ENCODE data around the gene TRHDE.

TRHDE gene

DNA sequence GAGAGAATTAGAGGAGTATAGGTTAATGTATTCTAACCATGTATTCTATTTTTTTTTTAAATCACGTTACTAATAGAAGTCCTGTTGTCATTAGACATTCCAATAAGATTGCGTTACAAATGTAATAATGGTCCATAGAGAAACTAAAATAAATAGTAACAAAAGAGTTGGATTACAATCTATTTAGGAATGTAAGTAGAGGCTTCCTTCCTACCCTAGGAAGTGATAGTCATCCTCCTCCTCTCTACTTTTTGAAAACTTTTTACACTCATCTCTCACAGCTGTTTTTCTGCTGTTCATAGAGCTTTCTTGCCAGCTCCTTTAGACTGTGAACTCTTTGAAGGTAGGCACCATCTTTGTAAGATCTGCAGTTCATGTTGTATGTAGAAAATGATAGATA, 23.6 kb downstream of the TRHDE start (continued):
- TF ChIP-seq ZNF146 (tag by site-specific recombination; IDR thresholded peaks at IDR 0.05) = no peak

DNA sequence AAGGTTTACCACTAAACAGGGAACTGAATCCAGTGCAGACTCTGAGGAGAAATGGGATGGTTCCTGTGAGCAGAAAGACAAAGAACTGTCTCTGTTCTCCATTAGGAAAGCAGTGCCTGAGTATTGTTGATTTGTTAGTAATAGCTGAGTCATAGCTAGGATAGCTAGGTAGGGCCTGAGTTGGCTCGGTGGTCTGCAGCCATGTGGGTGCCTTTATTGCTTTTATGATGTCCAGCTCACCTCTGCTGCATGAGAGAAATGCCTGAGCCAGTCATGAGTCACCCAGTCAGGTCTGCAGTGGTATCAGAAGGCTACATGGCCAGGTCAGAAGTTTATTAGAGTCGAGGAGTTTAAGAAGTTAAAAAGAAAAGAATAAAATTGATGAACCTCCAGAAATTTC, 24.2 kb downstream of the TRHDE start:
- TF ChIP-seq ZNF791 (tag by site-specific recombination; IDR thresholded peaks at IDR 0.05) (no peak), ZNF140 (tag by site-specific recombination; IDR thresholded peaks at IDR 0.05) (no peak), ZNF501 (tag by site-specific recombination; IDR thresholded peaks at IDR 0.05) (no peak), ZEB2 (tag by site-specific recombination; IDR thresholded peaks at IDR 0.05) (no peak), ZFP69B (tag by site-specific recombination; IDR thresholded peaks at IDR 0.05) (no peak), ZNF311 (tag by site-specific recombination; IDR thresholded peaks at IDR 0.05; ENCODE audit: borderline replicate concordance) (no peak), ZBTB8A (tag by site-specific recombination; IDR thresholded peaks at IDR 0.05) (no peak), SP2 (tag by site-specific recombination; IDR thresholded peaks at IDR 0.05) (no peak), ZSCAN16 (tag by site-specific recombination; IDR thresholded peaks at IDR 0.05) (no peak)
- TF ChIP-seq, protein P1, sequence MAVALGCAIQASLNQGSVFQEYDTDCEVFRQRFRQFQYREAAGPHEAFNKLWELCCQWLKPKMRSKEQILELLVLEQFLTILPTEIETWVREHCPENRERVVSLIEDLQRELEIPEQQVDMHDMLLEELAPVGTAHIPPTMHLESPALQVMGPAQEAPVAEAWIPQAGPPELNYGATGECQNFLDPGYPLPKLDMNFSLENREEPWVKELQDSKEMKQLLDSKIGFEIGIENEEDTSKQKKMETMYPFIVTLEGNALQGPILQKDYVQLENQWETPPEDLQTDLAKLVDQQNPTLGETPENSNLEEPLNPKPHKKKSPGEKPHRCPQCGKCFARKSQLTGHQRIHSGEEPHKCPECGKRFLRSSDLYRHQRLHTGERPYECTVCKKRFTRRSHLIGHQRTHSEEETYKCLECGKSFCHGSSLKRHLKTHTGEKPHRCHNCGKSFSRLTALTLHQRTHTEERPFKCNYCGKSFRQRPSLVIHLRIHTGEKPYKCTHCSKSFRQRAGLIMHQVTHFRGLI (tag by site-specific recombination; IDR thresholded peaks at IDR 0.05) = no peak
- TF ChIP-seq, protein P2, sequence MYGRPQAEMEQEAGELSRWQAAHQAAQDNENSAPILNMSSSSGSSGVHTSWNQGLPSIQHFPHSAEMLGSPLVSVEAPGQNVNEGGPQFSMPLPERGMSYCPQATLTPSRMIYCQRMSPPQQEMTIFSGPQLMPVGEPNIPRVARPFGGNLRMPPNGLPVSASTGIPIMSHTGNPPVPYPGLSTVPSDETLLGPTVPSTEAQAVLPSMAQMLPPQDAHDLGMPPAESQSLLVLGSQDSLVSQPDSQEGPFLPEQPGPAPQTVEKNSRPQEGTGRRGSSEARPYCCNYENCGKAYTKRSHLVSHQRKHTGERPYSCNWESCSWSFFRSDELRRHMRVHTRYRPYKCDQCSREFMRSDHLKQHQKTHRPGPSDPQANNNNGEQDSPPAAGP (tag by site-specific recombination; IDR thresholded peaks at IDR 0.05) = no peak
- TF ChIP-seq, protein P3, sequence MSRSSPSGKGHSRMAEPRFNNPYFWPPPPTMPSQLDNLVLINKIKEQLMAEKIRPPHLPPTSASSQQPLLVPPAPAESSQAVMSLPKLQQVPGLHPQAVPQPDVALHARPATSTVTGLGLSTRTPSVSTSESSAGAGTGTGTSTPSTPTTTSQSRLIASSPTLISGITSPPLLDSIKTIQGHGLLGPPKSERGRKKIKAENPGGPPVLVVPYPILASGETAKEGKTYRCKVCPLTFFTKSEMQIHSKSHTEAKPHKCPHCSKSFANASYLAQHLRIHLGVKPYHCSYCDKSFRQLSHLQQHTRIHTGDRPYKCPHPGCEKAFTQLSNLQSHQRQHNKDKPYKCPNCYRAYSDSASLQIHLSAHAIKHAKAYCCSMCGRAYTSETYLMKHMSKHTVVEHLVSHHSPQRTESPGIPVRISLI (tag by site-specific recombination; IDR thresholded peaks at IDR 0.05) = no peak
- no peaks in the 10 kb centered on the region for H3K4me1 ChIP-seq (ENCODE audit: control insufficient read depth, insufficient read depth, low read length)
- ChIA-PET CTCF (no interaction called here), POLR2A (no interaction called here)
- no peak overlapping the region for H3K27ac ChIP-seq (ENCODE audit: extremely low read depth, low read depth, low read length)
- no peaks in the 10 kb centered on the region for H3K9me3 ChIP-seq (ENCODE audit: control insufficient read depth, insufficient read depth, low read depth, low read length)
- no peaks in the 10 kb centered on the region for H3K36me3 ChIP-seq (ENCODE audit: control insufficient read depth in 2 of 2, insufficient read depth in 1 of 2, low read length in 2 of 2)
- no peak overlapping the region for H3K4me3 ChIP-seq (ENCODE audit: low read depth, low read length)

DNA sequence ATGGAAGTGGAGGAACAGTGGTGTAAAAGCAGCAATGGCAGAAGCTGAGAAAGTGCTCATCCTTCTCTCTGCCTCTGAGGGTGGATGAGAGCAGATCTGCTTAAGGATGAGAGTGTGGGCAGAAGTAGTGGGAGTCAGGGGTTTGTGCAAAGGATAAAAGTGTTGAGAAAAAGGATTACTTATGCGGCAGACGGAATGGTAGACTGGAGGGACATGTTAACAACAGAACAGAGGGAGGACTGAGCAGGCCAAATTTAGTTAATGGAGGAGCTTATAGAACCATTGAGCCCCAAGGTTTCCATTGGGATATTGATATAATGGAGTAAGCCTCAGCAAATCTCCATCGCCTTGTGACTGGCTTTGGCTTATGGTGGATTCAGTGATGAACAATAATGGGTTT, 25.5 kb downstream of the TRHDE start:
- H3K36me3 ChIP-seq (ENCODE audit: control insufficient read depth in 2 of 2, insufficient read depth in 1 of 2, low read length in 2 of 2) = no peaks in the 10 kb centered on the region
- H3K9me3 ChIP-seq (ENCODE audit: control insufficient read depth, insufficient read depth, low read depth, low read length) = no peaks in the 10 kb centered on the region
- H3K4me1 ChIP-seq (ENCODE audit: control insufficient read depth, insufficient read depth, low read length) = no peaks in the 10 kb centered on the region
- POLR2A ChIA-PET = no interaction called here
- H3K27ac ChIP-seq (ENCODE audit: extremely low read depth, low read depth, low read length) = no peak overlapping the region
- no peak overlapping the region for H3K4me3 ChIP-seq (ENCODE audit: low read depth, low read length)
- CTCF ChIA-PET = no interaction called here
- TF ChIP-seq, protein P4, sequence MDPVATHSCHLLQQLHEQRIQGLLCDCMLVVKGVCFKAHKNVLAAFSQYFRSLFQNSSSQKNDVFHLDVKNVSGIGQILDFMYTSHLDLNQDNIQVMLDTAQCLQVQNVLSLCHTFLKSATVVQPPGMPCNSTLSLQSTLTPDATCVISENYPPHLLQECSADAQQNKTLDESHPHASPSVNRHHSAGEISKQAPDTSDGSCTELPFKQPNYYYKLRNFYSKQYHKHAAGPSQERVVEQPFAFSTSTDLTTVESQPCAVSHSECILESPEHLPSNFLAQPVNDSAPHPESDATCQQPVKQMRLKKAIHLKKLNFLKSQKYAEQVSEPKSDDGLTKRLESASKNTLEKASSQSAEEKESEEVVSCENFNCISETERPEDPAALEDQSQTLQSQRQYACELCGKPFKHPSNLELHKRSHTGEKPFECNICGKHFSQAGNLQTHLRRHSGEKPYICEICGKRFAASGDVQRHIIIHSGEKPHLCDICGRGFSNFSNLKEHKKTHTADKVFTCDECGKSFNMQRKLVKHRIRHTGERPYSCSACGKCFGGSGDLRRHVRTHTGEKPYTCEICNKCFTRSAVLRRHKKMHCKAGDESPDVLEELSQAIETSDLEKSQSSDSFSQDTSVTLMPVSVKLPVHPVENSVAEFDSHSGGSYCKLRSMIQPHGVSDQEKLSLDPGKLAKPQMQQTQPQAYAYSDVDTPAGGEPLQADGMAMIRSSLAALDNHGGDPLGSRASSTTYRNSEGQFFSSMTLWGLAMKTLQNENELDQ (tag by site-specific recombination; IDR thresholded peaks at IDR 0.05; ENCODE audit: low read depth) = no peak
- TF ChIP-seq, protein P5, sequence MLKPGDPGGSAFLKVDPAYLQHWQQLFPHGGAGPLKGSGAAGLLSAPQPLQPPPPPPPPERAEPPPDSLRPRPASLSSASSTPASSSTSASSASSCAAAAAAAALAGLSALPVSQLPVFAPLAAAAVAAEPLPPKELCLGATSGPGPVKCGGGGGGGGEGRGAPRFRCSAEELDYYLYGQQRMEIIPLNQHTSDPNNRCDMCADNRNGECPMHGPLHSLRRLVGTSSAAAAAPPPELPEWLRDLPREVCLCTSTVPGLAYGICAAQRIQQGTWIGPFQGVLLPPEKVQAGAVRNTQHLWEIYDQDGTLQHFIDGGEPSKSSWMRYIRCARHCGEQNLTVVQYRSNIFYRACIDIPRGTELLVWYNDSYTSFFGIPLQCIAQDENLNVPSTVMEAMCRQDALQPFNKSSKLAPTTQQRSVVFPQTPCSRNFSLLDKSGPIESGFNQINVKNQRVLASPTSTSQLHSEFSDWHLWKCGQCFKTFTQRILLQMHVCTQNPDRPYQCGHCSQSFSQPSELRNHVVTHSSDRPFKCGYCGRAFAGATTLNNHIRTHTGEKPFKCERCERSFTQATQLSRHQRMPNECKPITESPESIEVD (tag by site-specific recombination; IDR thresholded peaks at IDR 0.05) = no peak
- TF ChIP-seq ZBTB7A (tag by site-specific recombination; IDR thresholded peaks at IDR 0.05; ENCODE audit: low read depth) (no peak), HOXC10 (CRISPR knock-in tag; IDR thresholded peaks at IDR 0.05) (no peak), ZFHX2 (tag by site-specific recombination; conservative IDR thresholded peaks at IDR 0.05) (no peak), ZNF670 (tag by site-specific recombination; IDR thresholded peaks at IDR 0.05; ENCODE audit: low read depth) (no peak), ZNF302 (tag by site-specific recombination; IDR thresholded peaks at IDR 0.05; ENCODE audit: low read depth) (no peak), ZNF510 (tag by site-specific recombination; IDR thresholded peaks at IDR 0.05; ENCODE audit: insufficient replicate concordance) (no peak), ZNF341 (tag by site-specific recombination; IDR thresholded peaks at IDR 0.05; ENCODE audit: low read depth) (no peak), ZNF776 (tag by site-specific recombination; IDR thresholded peaks at IDR 0.05; ENCODE audit: borderline replicate concordance) (no peak), ZNF571 (tag by site-specific recombination; IDR thresholded peaks at IDR 0.05) (no peak), ZNF221 (tag by site-specific recombination; IDR thresholded peaks at IDR 0.05; ENCODE audit: borderline replicate concordance) (no peak), ZNF140 (tag by site-specific recombination; IDR thresholded peaks at IDR 0.05) (no peak), ZNF324 (tag by site-specific recombination; IDR thresholded peaks at IDR 0.05) (no peak)
- TF ChIP-seq, protein P6, sequence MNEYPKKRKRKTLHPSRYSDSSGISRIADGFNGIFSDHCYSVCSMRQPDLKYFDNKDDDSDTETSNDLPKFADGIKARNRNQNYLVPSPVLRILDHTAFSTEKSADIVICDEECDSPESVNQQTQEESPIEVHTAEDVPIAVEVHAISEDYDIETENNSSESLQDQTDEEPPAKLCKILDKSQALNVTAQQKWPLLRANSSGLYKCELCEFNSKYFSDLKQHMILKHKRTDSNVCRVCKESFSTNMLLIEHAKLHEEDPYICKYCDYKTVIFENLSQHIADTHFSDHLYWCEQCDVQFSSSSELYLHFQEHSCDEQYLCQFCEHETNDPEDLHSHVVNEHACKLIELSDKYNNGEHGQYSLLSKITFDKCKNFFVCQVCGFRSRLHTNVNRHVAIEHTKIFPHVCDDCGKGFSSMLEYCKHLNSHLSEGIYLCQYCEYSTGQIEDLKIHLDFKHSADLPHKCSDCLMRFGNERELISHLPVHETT (tag by site-specific recombination; IDR thresholded peaks at IDR 0.05) = no peak
